PFSK-1 (cell line): ENCODE data around the gene TCF4.

Source experiments
- TAF1 ChIP-seq: IDR thresholded peaks from 2 replicates; pipeline ENCODE4 v1.6.1; 2012; ENCODE audit warnings: low read length, control low read depth, borderline replicate concordance; ENCODE audit not compliant: insufficient read depth
- TF ChIP-seq, protein P1 (sequence below), 2 experiments: IDR thresholded peaks; 2 replicates each; pipeline versions ENCODE4 v1.6.1 to v1.8.0; 2011 to 2012; ENCODE audit warnings: low read depth in 2 of 2, low read length in 2 of 2, control low read depth in 1 of 2, inconsistent platforms in 1 of 2, mild to moderate bottlenecking in 1 of 2, moderate library complexity in 1 of 2; ENCODE audit not compliant: insufficient read depth in 1 of 2

DNA sequence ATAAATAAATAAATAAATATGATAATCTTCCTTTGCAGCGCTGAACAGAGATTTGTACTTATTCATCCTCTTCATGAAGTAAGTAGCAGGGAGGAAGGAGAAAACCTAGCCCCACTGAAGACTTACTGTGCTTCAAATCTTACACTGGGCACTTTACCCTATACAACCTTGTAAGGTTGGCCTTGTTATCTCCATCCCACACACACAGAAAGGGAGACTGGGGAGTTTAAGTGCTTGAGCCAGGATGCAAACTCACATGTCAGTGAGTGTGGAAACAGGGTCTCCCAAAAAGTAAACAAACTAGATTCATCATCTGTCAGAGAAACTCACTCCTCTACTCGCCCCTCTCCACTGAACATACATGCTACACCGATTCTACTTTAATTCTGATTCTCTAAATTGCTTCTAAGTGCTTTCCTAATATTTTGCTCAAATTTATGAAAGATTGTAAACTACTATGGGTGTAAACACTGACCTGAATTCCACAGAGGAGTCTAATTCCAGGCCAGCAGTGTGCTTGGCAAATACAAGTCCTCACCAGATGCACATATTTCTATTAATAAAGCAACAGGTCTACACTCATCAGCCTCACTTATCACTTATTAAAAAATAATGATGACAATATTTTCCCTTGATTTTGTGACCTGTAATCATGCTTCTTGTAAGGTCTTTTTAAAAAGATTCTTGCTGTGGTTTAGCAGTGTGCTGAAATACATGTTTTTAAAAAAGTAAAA, 155.5 kb downstream of the TCF4 start:
- TF ChIP-seq, protein P1, sequence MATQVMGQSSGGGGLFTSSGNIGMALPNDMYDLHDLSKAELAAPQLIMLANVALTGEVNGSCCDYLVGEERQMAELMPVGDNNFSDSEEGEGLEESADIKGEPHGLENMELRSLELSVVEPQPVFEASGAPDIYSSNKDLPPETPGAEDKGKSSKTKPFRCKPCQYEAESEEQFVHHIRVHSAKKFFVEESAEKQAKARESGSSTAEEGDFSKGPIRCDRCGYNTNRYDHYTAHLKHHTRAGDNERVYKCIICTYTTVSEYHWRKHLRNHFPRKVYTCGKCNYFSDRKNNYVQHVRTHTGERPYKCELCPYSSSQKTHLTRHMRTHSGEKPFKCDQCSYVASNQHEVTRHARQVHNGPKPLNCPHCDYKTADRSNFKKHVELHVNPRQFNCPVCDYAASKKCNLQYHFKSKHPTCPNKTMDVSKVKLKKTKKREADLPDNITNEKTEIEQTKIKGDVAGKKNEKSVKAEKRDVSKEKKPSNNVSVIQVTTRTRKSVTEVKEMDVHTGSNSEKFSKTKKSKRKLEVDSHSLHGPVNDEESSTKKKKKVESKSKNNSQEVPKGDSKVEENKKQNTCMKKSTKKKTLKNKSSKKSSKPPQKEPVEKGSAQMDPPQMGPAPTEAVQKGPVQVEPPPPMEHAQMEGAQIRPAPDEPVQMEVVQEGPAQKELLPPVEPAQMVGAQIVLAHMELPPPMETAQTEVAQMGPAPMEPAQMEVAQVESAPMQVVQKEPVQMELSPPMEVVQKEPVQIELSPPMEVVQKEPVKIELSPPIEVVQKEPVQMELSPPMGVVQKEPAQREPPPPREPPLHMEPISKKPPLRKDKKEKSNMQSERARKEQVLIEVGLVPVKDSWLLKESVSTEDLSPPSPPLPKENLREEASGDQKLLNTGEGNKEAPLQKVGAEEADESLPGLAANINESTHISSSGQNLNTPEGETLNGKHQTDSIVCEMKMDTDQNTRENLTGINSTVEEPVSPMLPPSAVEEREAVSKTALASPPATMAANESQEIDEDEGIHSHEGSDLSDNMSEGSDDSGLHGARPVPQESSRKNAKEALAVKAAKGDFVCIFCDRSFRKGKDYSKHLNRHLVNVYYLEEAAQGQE (IDR thresholded peaks at IDR 0.05; ENCODE audit: insufficient read depth in 1 of 2, low read depth in 2 of 2, low read length in 2 of 2): no peak
- no peak for TF ChIP-seq TAF1
